Gastroesophageal sphincter (tissue), 3 donors: Measurements from ENCODE around the gene TANGO6.

Experiments
- CTCF ChIP-seq, 4 experiments: fragments of 200-600 bp in 2 of 4; fragments of 450-650 bp in 2 of 4; sonication (generic) in 1 of 4; IDR thresholded peaks; one replicate each; pipeline ENCODE4 v1.5.1; 2017 to 2019; ENCODE audit warnings: antibody characterized with exemption in 4 of 4, mild to moderate bottlenecking in 2 of 4, moderate library complexity in 2 of 4
- EP300 ChIP-seq: sonication (generic); formaldehyde crosslinking; IDR thresholded peaks from one replicate; pipeline ENCODE4 v1.6.1; 2017; ENCODE audit warnings: antibody characterized with exemption, mild to moderate bottlenecking
- POLR2A ChIP-seq, 2 donors: fragments of 450-650 bp; IDR thresholded peaks; one replicate each; pipeline ENCODE4 v1.6.1; 2017; ENCODE audit warnings: antibody characterized with exemption in 2 of 2, mild to moderate bottlenecking in 2 of 2, moderate library complexity in 1 of 2
- POLR2AphosphoS5 ChIP-seq: sonication (generic); formaldehyde crosslinking; IDR thresholded peaks from one replicate; pipeline ENCODE4 v1.6.1; 2017; ENCODE audit warnings: antibody characterized with exemption

DNA sequence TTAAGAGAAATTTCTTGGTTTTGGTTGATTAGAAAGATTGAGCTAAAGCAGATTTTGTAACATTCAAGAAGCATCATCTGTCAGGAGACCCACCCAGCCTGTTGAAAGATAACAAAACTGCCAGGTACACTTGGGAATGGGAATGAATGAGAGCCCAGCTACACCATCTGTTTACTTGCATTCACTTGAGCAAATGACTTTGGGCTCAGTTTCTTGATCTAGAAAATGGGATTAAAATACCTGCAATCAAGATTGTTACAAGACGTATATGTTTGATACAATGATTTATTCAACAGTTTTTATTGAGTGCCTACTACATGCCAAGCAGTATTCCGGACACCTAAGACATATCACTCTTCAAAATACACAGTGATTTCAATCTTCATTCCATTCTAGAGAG lies 185.8 kb downstream of the TANGO6 start:
- TF ChIP-seq CTCF (IDR thresholded peaks at IDR 0.05) (no peak), POLR2A (IDR thresholded peaks at IDR 0.05) (no peak), POLR2AphosphoS5 (no peak), EP300 (no peak)
